ENCODE data around the gene TREX2.

DNA sequence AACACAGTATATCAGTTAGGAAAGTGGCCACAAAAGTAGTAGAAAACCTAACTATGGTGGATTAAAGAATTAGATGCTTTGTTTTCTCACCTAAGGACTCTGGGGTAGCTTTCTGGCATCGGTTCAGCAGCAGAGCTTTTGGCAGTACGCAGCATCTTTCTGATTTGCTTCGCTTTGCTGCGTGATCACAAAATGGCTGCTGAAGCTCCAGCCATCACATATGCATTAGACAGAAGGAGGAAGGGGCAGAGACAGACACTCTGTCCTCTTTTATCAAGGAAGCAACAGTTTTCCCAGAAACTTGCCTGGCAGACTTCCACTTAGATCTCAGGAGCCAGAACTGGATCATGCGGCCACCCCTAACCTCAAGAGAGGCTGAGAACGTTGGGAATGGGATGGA lies 15.1 kb downstream of the TREX2 start:
- TF ChIP-seq, protein P1, sequence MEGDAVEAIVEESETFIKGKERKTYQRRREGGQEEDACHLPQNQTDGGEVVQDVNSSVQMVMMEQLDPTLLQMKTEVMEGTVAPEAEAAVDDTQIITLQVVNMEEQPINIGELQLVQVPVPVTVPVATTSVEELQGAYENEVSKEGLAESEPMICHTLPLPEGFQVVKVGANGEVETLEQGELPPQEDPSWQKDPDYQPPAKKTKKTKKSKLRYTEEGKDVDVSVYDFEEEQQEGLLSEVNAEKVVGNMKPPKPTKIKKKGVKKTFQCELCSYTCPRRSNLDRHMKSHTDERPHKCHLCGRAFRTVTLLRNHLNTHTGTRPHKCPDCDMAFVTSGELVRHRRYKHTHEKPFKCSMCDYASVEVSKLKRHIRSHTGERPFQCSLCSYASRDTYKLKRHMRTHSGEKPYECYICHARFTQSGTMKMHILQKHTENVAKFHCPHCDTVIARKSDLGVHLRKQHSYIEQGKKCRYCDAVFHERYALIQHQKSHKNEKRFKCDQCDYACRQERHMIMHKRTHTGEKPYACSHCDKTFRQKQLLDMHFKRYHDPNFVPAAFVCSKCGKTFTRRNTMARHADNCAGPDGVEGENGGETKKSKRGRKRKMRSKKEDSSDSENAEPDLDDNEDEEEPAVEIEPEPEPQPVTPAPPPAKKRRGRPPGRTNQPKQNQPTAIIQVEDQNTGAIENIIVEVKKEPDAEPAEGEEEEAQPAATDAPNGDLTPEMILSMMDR (IDR thresholded peaks at IDR 0.05) = no peak
- no peak for TF ChIP-seq ZFX (IDR thresholded peaks at IDR 0.05; ENCODE audit: borderline replicate concordance)
